ENCODE data around the gene TAF4. TPM values are rescaled to one million over a fixed set of nuclear protein-coding genes. Genes with fewer than 3 reads are reported as not detected.

TAF4 gene
- total and polyA plus RNA-seq, 2 donors (not counting 1 experiment from before 2014, with no cell fraction given) = 2.6 to 3.0 TPM

DNA sequence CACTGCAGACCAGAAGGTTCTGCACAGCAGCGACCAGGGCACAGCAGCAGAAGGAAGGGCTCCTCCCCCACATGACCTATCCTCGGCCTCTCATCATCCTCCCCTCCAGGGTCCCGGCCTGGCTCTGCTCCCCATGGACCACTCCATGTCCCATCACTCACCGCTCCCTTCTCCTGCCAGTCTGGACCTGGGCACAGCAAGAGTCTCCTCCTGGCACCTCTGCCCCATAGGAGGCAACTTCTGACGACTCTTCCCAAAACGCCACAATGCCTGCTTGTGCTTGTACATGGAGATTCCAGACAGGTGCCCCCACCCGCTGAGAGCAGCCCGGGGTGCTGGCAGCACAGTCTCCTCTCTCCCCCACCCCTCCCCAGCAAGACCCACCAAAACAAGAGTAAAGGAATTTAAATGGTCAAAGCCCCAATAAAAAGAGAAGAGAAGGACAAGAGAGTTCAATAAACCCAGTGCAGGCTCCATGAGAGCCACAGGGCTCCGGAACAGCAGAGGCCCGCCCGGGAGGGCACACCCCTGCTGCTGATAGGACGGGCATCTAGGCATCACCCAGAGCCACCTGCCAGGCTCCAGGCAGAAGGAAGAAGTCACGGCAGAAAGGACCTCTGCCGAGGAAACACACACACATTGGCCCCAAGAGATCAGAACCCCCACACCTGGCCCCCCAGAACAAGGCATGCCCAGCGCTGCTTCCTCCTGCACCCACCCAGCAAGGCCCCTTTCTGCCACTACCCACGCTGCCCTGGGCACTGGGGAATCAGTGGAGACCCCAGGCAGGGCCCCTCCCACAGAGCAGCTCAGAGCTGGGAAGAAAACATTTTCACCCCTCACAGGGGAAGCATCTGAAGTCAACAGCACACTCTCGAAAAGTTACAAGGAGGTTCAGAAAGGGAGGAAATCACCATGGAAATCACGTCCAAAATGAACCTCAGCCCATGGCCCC is 15.2 kb downstream of the TAF4 start:
- no peaks in the 10 kb centered on the region for H4K20me1 ChIP-seq (ENCODE audit: control insufficient read depth, extremely low read depth, insufficient read depth, low read length)
- TF ChIP-seq, protein P1, sequence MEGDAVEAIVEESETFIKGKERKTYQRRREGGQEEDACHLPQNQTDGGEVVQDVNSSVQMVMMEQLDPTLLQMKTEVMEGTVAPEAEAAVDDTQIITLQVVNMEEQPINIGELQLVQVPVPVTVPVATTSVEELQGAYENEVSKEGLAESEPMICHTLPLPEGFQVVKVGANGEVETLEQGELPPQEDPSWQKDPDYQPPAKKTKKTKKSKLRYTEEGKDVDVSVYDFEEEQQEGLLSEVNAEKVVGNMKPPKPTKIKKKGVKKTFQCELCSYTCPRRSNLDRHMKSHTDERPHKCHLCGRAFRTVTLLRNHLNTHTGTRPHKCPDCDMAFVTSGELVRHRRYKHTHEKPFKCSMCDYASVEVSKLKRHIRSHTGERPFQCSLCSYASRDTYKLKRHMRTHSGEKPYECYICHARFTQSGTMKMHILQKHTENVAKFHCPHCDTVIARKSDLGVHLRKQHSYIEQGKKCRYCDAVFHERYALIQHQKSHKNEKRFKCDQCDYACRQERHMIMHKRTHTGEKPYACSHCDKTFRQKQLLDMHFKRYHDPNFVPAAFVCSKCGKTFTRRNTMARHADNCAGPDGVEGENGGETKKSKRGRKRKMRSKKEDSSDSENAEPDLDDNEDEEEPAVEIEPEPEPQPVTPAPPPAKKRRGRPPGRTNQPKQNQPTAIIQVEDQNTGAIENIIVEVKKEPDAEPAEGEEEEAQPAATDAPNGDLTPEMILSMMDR (conservative IDR thresholded peaks at IDR 0.05 in 1 of 2, IDR thresholded peaks at IDR 0.05 in 1 of 2; ENCODE audit: low read depth in 1 of 2, low read length in 2 of 2) = no peak
- TF ChIP-seq EZH2 (IDR thresholded peaks at IDR 0.05; ENCODE audit: low read length, missing control alignments) = no peak

DNA sequence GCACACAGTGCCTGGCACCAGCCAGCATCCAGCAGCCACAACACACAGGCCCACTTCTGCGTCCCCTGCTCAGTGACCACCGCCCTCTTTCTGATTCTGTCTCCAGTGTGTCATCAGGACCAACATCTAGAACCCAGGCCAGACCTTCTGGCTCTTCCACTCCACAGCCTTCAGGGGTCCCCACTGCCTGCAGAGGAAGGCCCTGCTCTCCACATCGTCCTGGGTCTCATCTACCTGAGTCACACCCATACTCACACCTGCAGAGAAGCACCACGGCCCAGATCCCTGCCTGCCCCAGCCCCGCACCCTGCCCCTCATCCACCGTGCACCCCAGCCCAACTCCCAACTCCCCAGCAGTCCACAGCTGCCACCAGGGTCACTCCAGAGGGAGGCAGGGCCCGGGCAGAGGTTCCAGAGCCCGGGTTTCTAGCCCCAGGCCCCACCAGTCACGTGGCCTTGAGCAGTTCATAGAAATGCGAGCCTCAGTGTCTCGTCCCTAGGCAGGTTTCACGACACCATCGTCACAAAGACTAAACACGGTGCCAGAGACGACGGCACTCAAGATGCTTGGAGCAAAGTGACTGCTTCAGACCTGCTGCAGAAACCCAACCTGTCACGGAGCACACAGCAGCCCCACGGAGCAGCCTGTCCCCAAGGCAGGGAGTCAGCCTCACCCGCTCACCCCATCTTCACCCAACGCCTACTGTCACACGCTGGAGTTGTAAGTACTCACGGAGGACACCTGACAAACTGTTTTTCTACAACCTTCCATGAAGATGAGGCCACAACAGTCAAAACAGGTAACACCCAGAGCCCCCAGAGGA is 16.1 kb downstream of the TAF4 start:
- H3K4me1 ChIP-seq (ENCODE audit: control insufficient read depth, extremely low read depth, insufficient read depth, low read length) = peaks cover 2% of the 10 kb centered on the region
- DNase-seq (ENCODE audit: low read depth in 2 of 2) = no peak
- H3K9ac ChIP-seq (ENCODE audit: insufficient read depth, low read length) = no peak overlapping the region
- H3K27me3 ChIP-seq (ENCODE audit: control insufficient read depth, insufficient read depth, low read length) = no peaks in the 10 kb centered on the region
- no peak overlapping the region for H2AFZ ChIP-seq (ENCODE audit: low read length)
- no peak overlapping the region for H3K4me2 ChIP-seq (ENCODE audit: extremely low read depth, insufficient read depth, low read length)
- TF ChIP-seq EZH2 (IDR thresholded peaks at IDR 0.05; ENCODE audit: low read length, missing control alignments) = no peak
- TF ChIP-seq, protein P1 (conservative IDR thresholded peaks at IDR 0.05 in 1 of 2, IDR thresholded peaks at IDR 0.05 in 1 of 2; ENCODE audit: low read depth in 1 of 2, low read length in 2 of 2) = no peak
- H4K20me1 ChIP-seq (ENCODE audit: control insufficient read depth, extremely low read depth, insufficient read depth, low read length) = no peaks in the 10 kb centered on the region
- H3K9me3 ChIP-seq (ENCODE audit: control insufficient read depth, insufficient read depth, low read depth, low read length) = no peaks in the 10 kb centered on the region
- H3K79me2 ChIP-seq (ENCODE audit: control insufficient read depth, insufficient read depth, low read length) = peaks cover 18% of the 10 kb centered on the region
- H3K36me3 ChIP-seq (ENCODE audit: control insufficient read depth, insufficient read depth, low read length) = no peaks in the 10 kb centered on the region
- H3K27ac ChIP-seq (ENCODE audit: insufficient read depth, low read length) = no peak overlapping the region
- H3K4me3 ChIP-seq (replicated peaks in 1 of 4; ENCODE audit: control extremely low read depth in 1 of 4, insufficient read depth in 1 of 4, low read depth in 3 of 4, low read length in 4 of 4) = no peak overlapping the region

More for the DNA sequence above, 15.2 kb downstream of the TAF4 start:
- no peak overlapping the region for H3K4me3 ChIP-seq (replicated peaks in 1 of 4; ENCODE audit: control extremely low read depth in 1 of 4, insufficient read depth in 1 of 4, low read depth in 3 of 4, low read length in 4 of 4)
- H3K4me2 ChIP-seq (ENCODE audit: extremely low read depth, insufficient read depth, low read length) = no peak overlapping the region
- H3K9me3 ChIP-seq (ENCODE audit: control insufficient read depth, insufficient read depth, low read depth, low read length) = no peaks in the 10 kb centered on the region
- H3K9ac ChIP-seq (ENCODE audit: insufficient read depth, low read length) = no peak overlapping the region
- H3K36me3 ChIP-seq (ENCODE audit: control insufficient read depth, insufficient read depth, low read length) = no peaks in the 10 kb centered on the region
- no peaks in the 10 kb centered on the region for H3K27me3 ChIP-seq (ENCODE audit: control insufficient read depth, insufficient read depth, low read length)
- no peaks in the 10 kb centered on the region for H3K4me1 ChIP-seq (ENCODE audit: control insufficient read depth, extremely low read depth, insufficient read depth, low read length)
- H3K79me2 ChIP-seq (ENCODE audit: control insufficient read depth, insufficient read depth, low read length) = peaks cover 16% of the 10 kb centered on the region
- no peak for DNase-seq (ENCODE audit: low read depth in 2 of 2)
- H3K27ac ChIP-seq (ENCODE audit: insufficient read depth, low read length) = no peak overlapping the region
- no peak overlapping the region for H2AFZ ChIP-seq (ENCODE audit: low read length)

DNA sequence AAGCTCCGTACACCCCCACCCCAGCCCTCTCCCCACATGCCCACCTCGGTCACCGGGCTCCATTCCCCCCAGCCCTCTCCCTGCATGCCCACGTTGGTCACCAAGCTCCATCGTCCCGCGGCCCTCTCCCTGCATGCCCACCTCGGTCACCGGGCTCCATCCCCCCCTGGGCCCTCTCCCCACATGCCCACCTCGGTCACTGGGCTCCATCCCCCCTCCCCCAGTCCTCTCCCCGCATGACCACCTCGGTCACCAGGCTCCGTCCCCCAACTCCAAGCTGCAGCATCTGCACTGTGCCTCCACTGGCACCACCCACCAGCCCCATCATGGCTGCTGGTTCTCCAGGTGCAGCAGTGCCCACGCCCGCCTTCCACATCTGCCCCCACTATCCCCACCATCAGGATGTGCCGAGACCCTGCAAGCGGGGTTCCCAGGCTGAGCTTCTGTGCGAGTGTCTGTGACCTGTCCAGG is 16.8 kb downstream of the TAF4 start:
- no peak for TF ChIP-seq EZH2 (IDR thresholded peaks at IDR 0.05; ENCODE audit: low read length, missing control alignments)
- TF ChIP-seq, protein P1 (conservative IDR thresholded peaks at IDR 0.05 in 1 of 2, IDR thresholded peaks at IDR 0.05 in 1 of 2; ENCODE audit: low read depth in 1 of 2, low read length in 2 of 2) = no peak
- no peaks in the 10 kb centered on the region for H4K20me1 ChIP-seq (ENCODE audit: control insufficient read depth, extremely low read depth, insufficient read depth, low read length)
- H3K9ac ChIP-seq (ENCODE audit: insufficient read depth, low read length) = no peak overlapping the region

More for the DNA sequence above, 16.8 kb downstream of the TAF4 start:
- H3K27me3 ChIP-seq (ENCODE audit: control insufficient read depth, insufficient read depth, low read length) = no peaks in the 10 kb centered on the region
- H3K4me2 ChIP-seq (ENCODE audit: extremely low read depth, insufficient read depth, low read length) = no peak overlapping the region
- H3K4me1 ChIP-seq (ENCODE audit: control insufficient read depth, extremely low read depth, insufficient read depth, low read length) = peaks cover 2% of the 10 kb centered on the region
- no peak overlapping the region for H2AFZ ChIP-seq (ENCODE audit: low read length)
- H3K79me2 ChIP-seq (ENCODE audit: control insufficient read depth, insufficient read depth, low read length) = peaks cover 16% of the 10 kb centered on the region
- no peaks in the 10 kb centered on the region for H3K36me3 ChIP-seq (ENCODE audit: control insufficient read depth, insufficient read depth, low read length)
- no peak overlapping the region for H3K4me3 ChIP-seq (replicated peaks in 1 of 4; ENCODE audit: control extremely low read depth in 1 of 4, insufficient read depth in 1 of 4, low read depth in 3 of 4, low read length in 4 of 4)
- DNase-seq (ENCODE audit: low read depth in 2 of 2) = no peak
- no peaks in the 10 kb centered on the region for H3K9me3 ChIP-seq (ENCODE audit: control insufficient read depth, insufficient read depth, low read depth, low read length)
- H3K27ac ChIP-seq (ENCODE audit: insufficient read depth, low read length) = no peak overlapping the region

All from fibroblast of lung (primary cell).